Activated B cell treated with CpG ODN at 0.5 μM for 24 hours (primary cell): Measurements from ENCODE around the gene GSK3A. TPM values are rescaled to one million over a fixed set of nuclear protein-coding genes. Genes with fewer than 3 reads are reported as not detected.

Experiments
- ATAC-seq: fragments of 200-7000 bp; cut with Tn5 transposase; one replicate; pipeline ENCODE4 v1.10.0; 2021; ENCODE audit warnings: low read depth, mild to moderate bottlenecking, moderate library complexity
- CTCF ChIA-PET: fragments of 350-600 bp; sonication (Branson Sonifier 250); formaldehyde crosslinking; loops from one replicate; lab custom pipeline; 2021; ENCODE audit warnings: antibody characterized with exemption; lab: Charles Lee
- POLR2A ChIA-PET: fragments of 350-600 bp; sonication (Branson Sonifier 250); formaldehyde crosslinking; loops from one replicate; lab custom pipeline; 2021; ENCODE audit warnings: antibody characterized with exemption; lab: Charles Lee
- DNase-seq: peaks from one replicate; pipeline ENCODE4 v3.0.0; 2022
- H3K27ac Mint-ChIP-seq: one replicate; pipeline ENCODE4 v1.8.0; 2020; ENCODE audit warnings: mixed read lengths
- H3K27me3 Mint-ChIP-seq: one replicate; pipeline ENCODE4 v1.8.0; 2021; ENCODE audit warnings: mixed read lengths
- H3K36me3 Mint-ChIP-seq: one replicate; pipeline ENCODE4 v1.8.0; 2021; ENCODE audit warnings: low read depth, mixed read lengths
- H3K4me1 Mint-ChIP-seq: one replicate; pipeline ENCODE4 v1.8.0; 2021; ENCODE audit warnings: mixed read lengths
- H3K4me3 Mint-ChIP-seq: one replicate; pipeline ENCODE4 v1.8.0; 2020; ENCODE audit warnings: mild to moderate bottlenecking, mixed read lengths
- H3K9me3 Mint-ChIP-seq: one replicate; pipeline ENCODE4 v1.8.0; 2020; ENCODE audit warnings: mixed read lengths
- intact Hi-C: fragments of 100-400 bp; cut with micrococcal nuclease; formaldehyde crosslinking; loops from one replicate; pipeline ENCODE4 v1.15.1; 2024
- total RNA-seq: library from RNA; stranded (reverse); gene quantifications from 2 replicates; pipeline ENCODE4 v1.2.3, GENCODE V29; 2022
- TF ChIP-seq, protein P1 (sequence below): fragments of 200-600 bp; IDR thresholded peaks from one replicate; pipeline ENCODE4 v1.8.0; 2022; ENCODE audit warnings: antibody characterized with exemption, mild to moderate bottlenecking

GSK3A gene
- total RNA-seq, 1 donor from 2014 or later = 38.6 TPM

- H3K36me3 Mint-ChIP-seq = peaks cover 32% of the 10 kb centered on the region
- DNase-seq (no peak), ATAC-seq (no peak)
- H3K9me3 Mint-ChIP-seq = peaks cover 2% of the 10 kb centered on the region
- intact Hi-C loops = no loop called here
- H3K4me3 Mint-ChIP-seq = peak overlapping the region; percentile 28
- TF ChIP-seq, protein P1, sequence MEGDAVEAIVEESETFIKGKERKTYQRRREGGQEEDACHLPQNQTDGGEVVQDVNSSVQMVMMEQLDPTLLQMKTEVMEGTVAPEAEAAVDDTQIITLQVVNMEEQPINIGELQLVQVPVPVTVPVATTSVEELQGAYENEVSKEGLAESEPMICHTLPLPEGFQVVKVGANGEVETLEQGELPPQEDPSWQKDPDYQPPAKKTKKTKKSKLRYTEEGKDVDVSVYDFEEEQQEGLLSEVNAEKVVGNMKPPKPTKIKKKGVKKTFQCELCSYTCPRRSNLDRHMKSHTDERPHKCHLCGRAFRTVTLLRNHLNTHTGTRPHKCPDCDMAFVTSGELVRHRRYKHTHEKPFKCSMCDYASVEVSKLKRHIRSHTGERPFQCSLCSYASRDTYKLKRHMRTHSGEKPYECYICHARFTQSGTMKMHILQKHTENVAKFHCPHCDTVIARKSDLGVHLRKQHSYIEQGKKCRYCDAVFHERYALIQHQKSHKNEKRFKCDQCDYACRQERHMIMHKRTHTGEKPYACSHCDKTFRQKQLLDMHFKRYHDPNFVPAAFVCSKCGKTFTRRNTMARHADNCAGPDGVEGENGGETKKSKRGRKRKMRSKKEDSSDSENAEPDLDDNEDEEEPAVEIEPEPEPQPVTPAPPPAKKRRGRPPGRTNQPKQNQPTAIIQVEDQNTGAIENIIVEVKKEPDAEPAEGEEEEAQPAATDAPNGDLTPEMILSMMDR = no peak
- peaks cover 63% of the 10 kb centered on the region for H3K4me1 Mint-ChIP-seq
- peak overlapping the region; percentile 80 for H3K27ac Mint-ChIP-seq
- CTCF ChIA-PET = interaction anchor here (2.6 kb wide), 1 partner anchor 14 kb away, joined by 7 read pairs; no protein-coding TSS in a partner anchor
- H3K27me3 Mint-ChIP-seq = no peaks in the 10 kb centered on the region
- POLR2A ChIA-PET = no interaction called here
Observed at GRCh38 chr19:42196011-42197001, 46.1 kb downstream of the GSK3A start.

- ATAC-seq = no peak
- Mint-ChIP-seq H3K27ac (no peak overlapping the region), H3K4me1 (peaks cover 39% of the 10 kb centered on the region), H3K9me3 (peaks cover 2% of the 10 kb centered on the region), H3K4me3 (no peak overlapping the region), H3K36me3 (peaks cover 22% of the 10 kb centered on the region), H3K27me3 (no peaks in the 10 kb centered on the region)
- intact Hi-C loops = no loop called here
- ChIA-PET CTCF (no interaction called here), POLR2A (no interaction called here)
- DNase-seq = no peak
- TF ChIP-seq, protein P1 = no peak
Observed at GRCh38 chr19:42193706-42194105, 48.7 kb downstream of the GSK3A start.

- Mint-ChIP-seq H3K27me3 (no peaks in the 10 kb centered on the region), H3K4me3 (no peak overlapping the region), H3K9me3 (peaks cover 2% of the 10 kb centered on the region), H3K4me1 (peaks cover 36% of the 10 kb centered on the region), H3K27ac (no peak overlapping the region), H3K36me3 (peaks cover 20% of the 10 kb centered on the region)
- ATAC-seq (no peak), DNase-seq (no peak)
- TF ChIP-seq, protein P1 = no peak
- intact Hi-C loops = no loop called here
- CTCF ChIA-PET = no interaction called here
- POLR2A ChIA-PET = no interaction called here
Observed at GRCh38 chr19:42193294-42193693, 49.1 kb downstream of the GSK3A start.

- no peak for ATAC-seq
- Mint-ChIP-seq H3K27ac (no peak overlapping the region), H3K4me3 (no peak overlapping the region)
Observed at GRCh38 chr19:42191855-42192254, 50.5 kb downstream of the GSK3A start.

More at GRCh38 chr19:42191855-42192254, 50.5 kb downstream of the GSK3A start:
- peaks cover 2% of the 10 kb centered on the region for H3K9me3 Mint-ChIP-seq
- intact Hi-C loops = no loop called here
- CTCF ChIA-PET = no interaction called here
- POLR2A ChIA-PET = no interaction called here
- TF ChIP-seq, protein P1 = no peak
- H3K4me1 Mint-ChIP-seq = peaks cover 22% of the 10 kb centered on the region
- no peaks in the 10 kb centered on the region for H3K27me3 Mint-ChIP-seq
- H3K36me3 Mint-ChIP-seq = peaks cover 11% of the 10 kb centered on the region
- DNase-seq = no peak
